SK-N-DZ (cell line): ENCODE data around the gene PLXNA4.

ENCODE experiments used
- DNase-seq: peaks from one replicate; pipeline ENCODE4 v3.0.0-alpha.2; 2015; ENCODE audit warnings: low spot score

PLXNA4 gene

DNA sequence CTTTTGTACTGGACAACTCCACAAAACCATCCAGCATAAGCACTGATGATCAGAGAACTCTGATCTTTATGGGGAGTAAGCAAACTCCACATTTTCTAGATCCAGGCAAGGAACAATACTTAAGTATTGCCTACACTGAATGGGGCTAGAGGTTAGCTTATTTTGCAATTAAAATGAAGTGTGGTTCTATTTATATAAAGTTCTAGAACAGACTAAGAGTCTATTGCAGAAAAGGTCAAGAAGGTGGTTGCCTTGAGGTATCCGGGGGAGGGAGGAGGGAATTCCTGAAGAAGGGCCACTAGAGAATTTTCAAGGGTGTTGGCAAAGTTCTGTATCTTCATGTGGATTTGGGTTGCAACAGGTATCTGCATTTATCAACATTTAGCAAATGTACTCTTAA, 477.9 kb downstream of the PLXNA4 start:
- no peak for DNase-seq

- no peak for DNase-seq
These were observed 478.6 kb downstream of the PLXNA4 start for GRCh38 chr7:132097550-132098134.

DNA sequence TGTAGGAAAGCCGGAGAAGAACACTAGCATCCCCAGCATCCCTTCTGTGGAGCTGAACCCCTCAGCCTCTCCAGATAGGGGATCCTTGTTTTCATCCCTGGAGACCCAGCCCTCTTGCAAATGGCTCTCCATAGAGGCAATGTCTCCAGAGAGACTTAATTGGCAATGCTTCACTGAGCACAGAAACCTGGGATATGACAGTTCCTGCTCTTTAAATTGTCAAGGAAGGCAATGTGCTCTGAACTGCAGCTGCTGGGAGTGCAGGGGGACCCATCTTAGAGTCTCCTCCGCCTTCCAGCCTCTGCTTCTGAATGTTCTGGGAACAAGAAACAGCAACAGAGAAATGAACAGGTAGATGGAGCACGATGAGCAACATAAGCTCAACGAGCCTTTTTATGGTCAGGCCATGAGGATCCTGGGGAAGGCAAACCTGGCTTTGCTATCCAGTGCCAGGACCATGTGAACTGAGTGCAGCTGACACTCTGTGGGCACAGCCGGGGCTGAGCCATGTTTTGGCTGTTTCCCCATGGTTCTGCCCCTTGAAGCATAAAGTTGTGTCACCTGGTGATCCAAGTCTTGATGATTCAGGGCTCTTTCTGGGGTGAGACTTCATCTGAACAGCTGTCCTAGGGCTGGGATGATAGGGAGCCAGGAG, 481.0 kb downstream of the PLXNA4 start:
- DNase-seq: peak; percentile 90

GRCh38 chr7:132092106-132092505, 484.2 kb downstream of the PLXNA4 start:
- no peak for DNase-seq

GRCh38 chr7:132091706-132092105, 484.6 kb downstream of the PLXNA4 start:
- DNase-seq: no peak

DNA sequence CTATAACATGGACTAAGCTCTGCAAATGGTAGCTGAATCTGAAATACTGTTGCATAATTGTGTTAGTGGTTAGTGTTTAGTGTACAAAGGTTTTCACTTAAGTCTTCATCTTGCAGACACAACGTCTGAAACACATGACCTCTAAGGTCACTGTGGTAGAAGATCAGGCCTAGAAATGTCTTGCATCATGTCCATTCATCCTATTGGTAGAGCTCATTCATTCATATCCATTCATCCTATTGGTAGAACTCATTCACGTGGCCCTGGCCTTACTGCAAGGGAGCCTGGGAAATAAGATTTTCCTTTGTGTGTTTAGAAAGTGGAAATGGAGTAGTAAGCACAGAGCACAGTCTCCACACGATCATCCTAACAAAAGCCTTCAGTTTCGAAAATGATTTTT, 485.8 kb downstream of the PLXNA4 start:
- DNase-seq: no peak

DNA sequence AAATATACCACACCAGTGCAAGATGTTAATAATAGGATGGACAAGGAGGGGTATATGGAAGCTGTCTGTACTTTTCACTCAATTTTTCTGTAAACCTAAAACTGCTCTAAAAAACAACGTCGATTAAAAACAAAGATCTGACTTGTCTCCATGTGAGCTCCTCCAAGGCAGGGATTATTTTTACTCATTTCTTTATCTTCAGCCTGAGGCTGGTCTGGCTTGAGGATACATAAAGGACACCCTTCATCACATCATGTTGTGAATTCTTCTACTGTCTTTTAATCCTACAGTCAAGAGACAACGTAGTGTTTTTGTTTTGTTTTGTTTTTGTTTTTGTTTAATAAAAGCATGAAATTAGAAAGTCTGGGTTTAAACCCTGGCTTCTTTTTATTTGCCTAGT, 486.9 kb downstream of the PLXNA4 start:
- DNase-seq: no peak

GRCh38 chr7:132087421-132087820, 488.8 kb downstream of the PLXNA4 start:
- DNase-seq: no peak

- DNase-seq: no peak
These were observed 491.4 kb downstream of the PLXNA4 start for GRCh38 chr7:132084776-132085388.

DNA sequence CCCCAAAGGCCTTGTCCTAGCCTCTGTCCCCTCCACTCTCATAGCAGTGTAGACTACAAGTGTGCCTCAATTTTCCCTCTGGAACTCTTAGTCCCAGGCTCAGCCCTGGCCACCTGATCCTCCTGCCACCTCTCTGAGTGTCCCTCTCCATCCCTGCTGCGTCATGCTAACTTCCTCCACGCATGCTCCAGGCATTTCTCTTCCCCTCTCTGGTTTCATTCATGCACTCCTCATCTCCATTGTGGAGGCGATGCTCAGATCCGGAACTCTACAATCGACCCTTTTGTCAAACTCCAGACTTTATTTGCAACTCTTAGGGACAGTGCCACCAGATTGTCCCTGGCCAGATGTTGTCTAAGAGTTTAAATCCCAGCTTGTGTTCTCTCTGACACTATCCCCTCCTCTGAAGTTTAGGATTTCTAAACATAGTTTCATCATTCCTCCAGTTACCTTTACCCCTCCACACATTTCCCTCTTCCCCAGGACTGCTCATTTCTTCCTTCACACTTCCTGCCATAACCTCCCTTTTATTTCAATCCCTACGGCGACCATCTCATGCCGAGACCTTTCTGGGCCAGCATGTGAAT, 492.6 kb downstream of the PLXNA4 start:
- DNase-seq: no peak

DNA sequence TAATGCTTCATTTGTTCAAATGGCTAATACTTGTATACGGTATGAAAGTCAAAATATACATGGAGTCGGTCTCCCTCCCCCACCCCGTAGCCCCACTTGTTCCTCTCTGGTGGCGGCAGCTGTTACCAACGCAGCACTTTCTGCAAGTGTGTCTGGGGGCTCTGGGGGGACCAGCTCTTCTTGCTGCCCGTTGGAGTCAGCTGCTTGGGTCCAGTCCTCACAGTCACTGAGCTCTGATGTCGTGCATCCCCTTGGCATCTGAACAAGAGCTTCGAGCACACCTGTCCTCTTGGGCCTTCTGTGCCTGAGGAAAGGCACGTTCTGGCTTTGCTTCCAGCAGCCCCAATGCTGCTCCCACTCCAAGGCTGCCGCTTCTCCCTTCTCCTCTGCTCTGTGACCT, 493.1 kb downstream of the PLXNA4 start:
- no peak for DNase-seq

- no peak for DNase-seq
These were observed 493.9 kb downstream of the PLXNA4 start for GRCh38 chr7:132082394-132082793.

DNA sequence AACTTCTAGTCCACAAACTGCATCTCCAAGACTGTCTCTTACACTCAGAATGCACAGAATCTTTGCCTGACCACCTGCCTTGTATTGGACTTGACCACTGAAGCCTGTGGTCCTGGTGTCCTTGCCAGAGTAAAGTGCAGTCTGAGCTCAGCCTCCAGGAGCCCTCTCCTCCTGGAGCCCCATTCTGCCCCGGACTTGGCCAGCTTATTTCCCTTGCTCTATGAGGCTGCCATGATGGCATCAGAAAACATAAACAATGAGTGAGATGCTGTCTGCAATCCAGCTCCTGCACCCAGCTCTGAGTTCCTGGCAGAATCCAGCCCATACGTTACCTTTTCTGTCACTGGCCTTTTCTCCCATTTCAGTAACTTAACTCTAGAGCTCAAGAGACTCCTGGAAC, 494.6 kb downstream of the PLXNA4 start:
- no peak for DNase-seq

DNA sequence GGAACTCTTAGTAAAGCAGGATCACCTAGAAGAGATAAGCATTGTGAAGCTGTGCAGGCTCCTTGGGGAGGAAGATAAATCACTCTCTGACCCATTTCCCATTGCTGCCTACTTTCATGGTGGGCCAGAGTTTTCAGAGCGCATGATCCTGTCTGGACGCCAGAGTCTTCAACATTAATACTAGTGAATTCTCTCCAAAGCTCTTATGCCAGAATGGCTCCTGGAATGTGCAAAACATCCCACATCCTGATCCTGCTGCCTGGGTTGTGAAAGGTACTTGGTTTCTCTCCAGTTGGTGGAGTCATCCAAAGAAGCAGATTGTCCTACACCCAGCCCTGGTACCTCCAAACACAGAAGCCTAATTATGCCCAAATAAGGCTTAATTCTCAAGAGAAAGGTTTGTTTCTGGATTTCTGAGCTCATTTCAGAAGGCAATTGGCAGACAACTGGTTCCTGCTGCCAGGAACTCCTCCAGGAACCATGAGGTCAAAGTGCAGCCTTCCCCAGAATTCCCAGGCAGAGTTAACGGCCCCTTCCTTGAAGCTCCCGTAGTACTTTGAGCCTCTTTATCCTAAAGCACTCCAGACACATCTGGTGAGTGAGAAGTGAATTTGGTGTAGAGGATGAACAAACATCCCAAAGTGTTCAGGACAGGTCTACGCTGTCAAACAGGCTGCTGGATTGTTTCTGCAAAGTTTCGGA, 495.2 kb downstream of the PLXNA4 start:
- peak; percentile 49 for DNase-seq

- DNase-seq: no peak
These were observed 495.8 kb downstream of the PLXNA4 start for GRCh38 chr7:132080467-132080866.

- no peak for DNase-seq
These were observed 497.2 kb downstream of the PLXNA4 start for GRCh38 chr7:132078891-132079735.

DNA sequence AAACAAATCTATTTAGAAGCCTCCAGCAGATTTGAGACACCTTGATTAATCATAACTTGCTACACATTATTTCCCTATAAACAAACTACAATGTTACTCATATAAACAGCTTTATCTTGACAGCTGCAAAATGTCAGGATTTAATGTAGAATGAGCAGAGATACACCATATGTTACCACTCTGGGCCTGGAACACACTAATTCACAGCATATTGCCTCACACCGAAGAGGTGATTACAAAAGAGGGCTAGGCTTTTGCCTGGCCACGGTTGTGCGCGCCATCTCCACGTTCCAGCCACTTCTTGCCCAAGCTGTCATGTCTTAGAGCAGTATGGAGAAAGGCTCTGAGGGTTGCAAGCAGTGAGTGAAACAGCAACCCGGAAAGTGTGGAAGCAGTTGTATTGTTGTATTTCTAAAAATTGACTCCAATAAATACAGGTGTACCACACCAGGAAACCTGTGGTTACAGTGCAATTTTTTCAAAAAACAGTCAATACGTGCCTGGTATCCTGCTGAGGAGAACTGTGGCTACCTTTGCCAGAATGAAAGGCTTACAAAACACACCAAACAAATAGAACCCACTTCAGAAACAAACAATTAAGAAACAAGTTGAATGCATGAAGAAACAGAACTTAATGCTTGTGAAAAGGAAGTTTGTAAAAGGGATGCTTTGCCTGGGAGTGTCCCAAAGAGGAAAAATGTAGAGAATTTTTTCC, 498.1 kb downstream of the PLXNA4 start:
- DNase-seq: no peak

- no peak for DNase-seq
These were observed 499.8 kb downstream of the PLXNA4 start for GRCh38 chr7:132076301-132077035.

DNA sequence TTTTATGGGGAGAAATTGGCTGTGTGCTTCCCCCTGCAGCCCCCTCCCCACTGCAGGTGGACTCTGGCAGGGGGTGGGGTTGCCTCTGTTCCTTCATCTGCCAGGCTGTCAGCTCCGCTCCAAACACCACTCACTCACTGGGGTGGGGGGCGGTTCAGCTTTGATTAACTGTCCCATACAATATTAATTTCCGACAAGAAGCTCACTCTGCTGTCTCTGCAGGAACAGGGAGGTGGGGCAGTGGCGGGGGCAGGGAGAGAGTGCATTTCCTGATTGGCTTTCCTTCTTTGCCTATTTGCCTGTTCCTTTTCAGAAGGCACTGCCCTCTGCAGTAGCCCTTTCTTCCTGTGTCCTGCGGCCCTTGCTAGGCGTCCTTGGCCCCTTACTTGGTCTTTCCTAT, 500.8 kb downstream of the PLXNA4 start:
- peak; percentile 60 for DNase-seq
